PC-9 (cell line): ENCODE data around the gene CSNK1G3.

ENCODE experiments used
- CTCF ChIP-seq: fragments of 200-600 bp; sonication (generic); conservative IDR thresholded peaks from 2 replicates; pipeline ENCODE4 v1.6.1; 2017; ENCODE audit warnings: mixed run types, antibody characterized with exemption, mild to moderate bottlenecking, moderate library complexity
- EZH2 ChIP-seq: fragments of 200-600 bp; sonication (generic); IDR thresholded peaks from 2 replicates; pipeline ENCODE4 v1.8.0; 2017; ENCODE audit warnings: antibody characterized with exemption, low read depth

GRCh38 chr5:123659495-123659894 is 147.5 kb downstream of the CSNK1G3 start:
- no peak for TF ChIP-seq CTCF
- TF ChIP-seq EZH2 = no peak
